Measurements from ENCODE around the gene SNCB.

The SNCB gene

DNA sequence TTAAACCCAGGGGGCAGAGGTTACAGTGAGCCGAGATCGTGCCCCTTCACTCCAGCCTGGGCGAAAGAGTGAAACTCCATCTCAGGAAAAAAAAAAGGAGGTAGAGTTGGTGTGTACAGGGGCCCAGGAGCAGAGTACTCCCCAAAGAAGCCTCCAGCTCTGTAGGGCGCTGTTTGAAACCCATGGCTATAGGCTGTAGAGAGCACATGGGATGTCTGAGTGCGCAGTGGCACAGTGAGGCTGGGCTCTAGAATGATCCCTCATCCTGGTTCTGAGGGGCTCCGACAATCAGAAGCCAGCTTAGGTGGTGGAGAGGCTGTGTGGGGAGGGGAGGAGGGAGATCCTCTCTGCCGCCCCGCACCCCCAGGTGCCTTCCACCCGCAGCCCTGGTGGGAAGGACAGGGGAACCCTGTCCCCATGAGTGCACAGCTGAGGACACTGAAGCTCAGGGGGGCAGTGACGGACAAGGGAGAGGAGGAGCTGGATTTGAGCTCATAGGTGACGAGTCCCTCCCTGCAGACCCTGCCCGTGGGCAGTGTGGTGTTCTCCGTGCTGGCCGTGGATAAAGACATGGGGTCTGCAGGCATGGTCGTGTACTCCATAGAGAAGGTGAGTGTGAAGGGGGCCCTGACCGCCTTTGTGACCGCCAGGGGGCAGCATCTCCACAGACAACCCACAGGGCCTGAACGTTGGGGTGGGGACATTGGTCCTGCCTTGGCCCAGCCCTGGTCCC lies 56.6 kb downstream of the SNCB start:
- no peak overlapping the region for H3K4me3 ChIP-seq (ENCODE audit: low read depth, low read length)
- DNase-seq (ENCODE audit: low read depth) = peak; percentile 62
- TF ChIP-seq, protein P1, sequence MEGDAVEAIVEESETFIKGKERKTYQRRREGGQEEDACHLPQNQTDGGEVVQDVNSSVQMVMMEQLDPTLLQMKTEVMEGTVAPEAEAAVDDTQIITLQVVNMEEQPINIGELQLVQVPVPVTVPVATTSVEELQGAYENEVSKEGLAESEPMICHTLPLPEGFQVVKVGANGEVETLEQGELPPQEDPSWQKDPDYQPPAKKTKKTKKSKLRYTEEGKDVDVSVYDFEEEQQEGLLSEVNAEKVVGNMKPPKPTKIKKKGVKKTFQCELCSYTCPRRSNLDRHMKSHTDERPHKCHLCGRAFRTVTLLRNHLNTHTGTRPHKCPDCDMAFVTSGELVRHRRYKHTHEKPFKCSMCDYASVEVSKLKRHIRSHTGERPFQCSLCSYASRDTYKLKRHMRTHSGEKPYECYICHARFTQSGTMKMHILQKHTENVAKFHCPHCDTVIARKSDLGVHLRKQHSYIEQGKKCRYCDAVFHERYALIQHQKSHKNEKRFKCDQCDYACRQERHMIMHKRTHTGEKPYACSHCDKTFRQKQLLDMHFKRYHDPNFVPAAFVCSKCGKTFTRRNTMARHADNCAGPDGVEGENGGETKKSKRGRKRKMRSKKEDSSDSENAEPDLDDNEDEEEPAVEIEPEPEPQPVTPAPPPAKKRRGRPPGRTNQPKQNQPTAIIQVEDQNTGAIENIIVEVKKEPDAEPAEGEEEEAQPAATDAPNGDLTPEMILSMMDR (IDR thresholded peaks at IDR 0.05; ENCODE audit: low read depth, low read length) = peak; percentile 79
- TF ChIP-seq MYC (IDR thresholded peaks at IDR 0.05; ENCODE audit: low read depth, low read length) = no peak
- TF ChIP-seq, protein P2, sequence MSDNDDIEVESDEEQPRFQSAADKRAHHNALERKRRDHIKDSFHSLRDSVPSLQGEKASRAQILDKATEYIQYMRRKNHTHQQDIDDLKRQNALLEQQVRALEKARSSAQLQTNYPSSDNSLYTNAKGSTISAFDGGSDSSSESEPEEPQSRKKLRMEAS (IDR thresholded peaks at IDR 0.05; ENCODE audit: low read depth, low read length) = no peak
- no peak for TF ChIP-seq POLR2A (IDR thresholded peaks at IDR 0.05; ENCODE audit: extremely low read depth, insufficient read length)
